ENCODE results near the gene RAD51B.
A peak's percentile ranks its signal among the peaks of the same experiment; 100 is the strongest.
"Not testable (repeated sequence)": the region's sequence is repeated elsewhere in the genome, so short reads cannot be mapped to it uniquely, and the experiment has no call there.

RAD51B gene

GRCh38 chr14:68181519-68182326, 362.1 kb downstream of the RAD51B start:
- no peak overlapping the region for H3K9ac ChIP-seq (ENCODE audit: low read length)
- H3K27ac ChIP-seq (ENCODE audit: low read length) = no peak overlapping the region
- H3K9me2 ChIP-seq (replicated peaks; ENCODE audit: insufficient read depth, low read length) = no peaks in the 10 kb centered on the region
- H3K9me3 ChIP-seq (replicated peaks; ENCODE audit: insufficient read depth, low read length) = no peaks in the 10 kb centered on the region
- H3K27me3 ChIP-seq (replicated peaks; ENCODE audit: insufficient read depth, low read length) = no peaks in the 10 kb centered on the region
- H3K4me1 ChIP-seq (ENCODE audit: low read length) = no peaks in the 10 kb centered on the region
- H3K79me2 ChIP-seq (ENCODE audit: low read length) = no peaks in the 10 kb centered on the region
- H3K4me2 ChIP-seq (ENCODE audit: low read depth, low read length) = no peak overlapping the region
- no peaks in the 10 kb centered on the region for H4K20me1 ChIP-seq (ENCODE audit: insufficient read depth, low read length)
- TF ChIP-seq CTCF (IDR thresholded peaks at IDR 0.05; ENCODE audit: low read length) (no peak), EZH2 (optimal IDR thresholded peaks at IDR 0.05; ENCODE audit: low read depth, low read length) (no peak), EZH2phosphoT487 (IDR thresholded peaks at IDR 0.05; ENCODE audit: low read length) (no peak)
- H2AFZ ChIP-seq (ENCODE audit: low read length) = no peak overlapping the region
- H3K36me3 ChIP-seq (replicated peaks; ENCODE audit: insufficient read depth, low read length) = no peaks in the 10 kb centered on the region
- DNase-seq = no peak
- no peaks in the 10 kb centered on the region for H3F3A ChIP-seq (ENCODE audit: insufficient read depth, low read length)
- H3K4me3 ChIP-seq (ENCODE audit: low read length) = no peak overlapping the region

- H3K4me3 ChIP-seq (ENCODE audit: low read length) = no peak overlapping the region
- H3K4me1 ChIP-seq (ENCODE audit: low read length) = no peaks in the 10 kb centered on the region
- TF ChIP-seq CTCF (IDR thresholded peaks at IDR 0.05; ENCODE audit: low read length) (no peak), EZH2phosphoT487 (IDR thresholded peaks at IDR 0.05; ENCODE audit: low read length) (no peak), EZH2 (optimal IDR thresholded peaks at IDR 0.05; ENCODE audit: low read depth, low read length) (no peak)
- no peaks in the 10 kb centered on the region for H3F3A ChIP-seq (ENCODE audit: insufficient read depth, low read length)
- no peaks in the 10 kb centered on the region for H3K79me2 ChIP-seq (ENCODE audit: low read length)
- no peak overlapping the region for H3K27ac ChIP-seq (ENCODE audit: low read length)
- DNase-seq = peak; percentile 25
- H3K9ac ChIP-seq (ENCODE audit: low read length) = no peak overlapping the region
- no peaks in the 10 kb centered on the region for H3K27me3 ChIP-seq (replicated peaks; ENCODE audit: insufficient read depth, low read length)
- H3K4me2 ChIP-seq (ENCODE audit: low read depth, low read length) = no peak overlapping the region
- no peaks in the 10 kb centered on the region for H3K36me3 ChIP-seq (replicated peaks; ENCODE audit: insufficient read depth, low read length)
- no peaks in the 10 kb centered on the region for H3K9me2 ChIP-seq (replicated peaks; ENCODE audit: insufficient read depth, low read length)
- H2AFZ ChIP-seq (ENCODE audit: low read length) = no peak overlapping the region
- H3K9me3 ChIP-seq (replicated peaks; ENCODE audit: insufficient read depth, low read length) = no peaks in the 10 kb centered on the region
- no peaks in the 10 kb centered on the region for H4K20me1 ChIP-seq (ENCODE audit: insufficient read depth, low read length)
Observed at GRCh38 chr14:68182492-68182891, 362.9 kb downstream of the RAD51B start.

GRCh38 chr14:68186500-68187276, 367.1 kb downstream of the RAD51B start:
- not testable (repeated sequence) for H3K9me3 ChIP-seq (replicated peaks; ENCODE audit: insufficient read depth, low read length); H3K9ac ChIP-seq (ENCODE audit: low read length); H3K4me1 ChIP-seq (ENCODE audit: low read length); H3K27me3 ChIP-seq (replicated peaks; ENCODE audit: insufficient read depth, low read length); H3F3A ChIP-seq (ENCODE audit: insufficient read depth, low read length); H4K20me1 ChIP-seq (ENCODE audit: insufficient read depth, low read length); H3K36me3 ChIP-seq (replicated peaks; ENCODE audit: insufficient read depth, low read length); H3K4me3 ChIP-seq (ENCODE audit: low read length); H3K4me2 ChIP-seq (ENCODE audit: low read depth, low read length); H3K79me2 ChIP-seq (ENCODE audit: low read length); H3K27ac ChIP-seq (ENCODE audit: low read length); H3K9me2 ChIP-seq (replicated peaks; ENCODE audit: insufficient read depth, low read length); H2AFZ ChIP-seq (ENCODE audit: low read length); DNase-seq

- no peaks in the 10 kb centered on the region for H3K36me3 ChIP-seq (replicated peaks; ENCODE audit: insufficient read depth, low read length)
- no peak overlapping the region for H2AFZ ChIP-seq (ENCODE audit: low read length)
- H3K9me2 ChIP-seq (replicated peaks; ENCODE audit: insufficient read depth, low read length) = no peaks in the 10 kb centered on the region
- no peak overlapping the region for H3K4me2 ChIP-seq (ENCODE audit: low read depth, low read length)
- no peaks in the 10 kb centered on the region for H3K9me3 ChIP-seq (replicated peaks; ENCODE audit: insufficient read depth, low read length)
- no peaks in the 10 kb centered on the region for H3K4me1 ChIP-seq (ENCODE audit: low read length)
- H3K9ac ChIP-seq (ENCODE audit: low read length) = no peak overlapping the region
- H4K20me1 ChIP-seq (ENCODE audit: insufficient read depth, low read length) = no peaks in the 10 kb centered on the region
- H3K79me2 ChIP-seq (ENCODE audit: low read length) = no peaks in the 10 kb centered on the region
- H3K27ac ChIP-seq (ENCODE audit: low read length) = no peak overlapping the region
- no peak for DNase-seq
- no peak for TF ChIP-seq EZH2 (optimal IDR thresholded peaks at IDR 0.05; ENCODE audit: low read depth, low read length)
- TF ChIP-seq EZH2phosphoT487 (IDR thresholded peaks at IDR 0.05; ENCODE audit: low read length) = no peak
- no peak for TF ChIP-seq CTCF (IDR thresholded peaks at IDR 0.05; ENCODE audit: low read length)
- no peaks in the 10 kb centered on the region for H3F3A ChIP-seq (ENCODE audit: insufficient read depth, low read length)
- H3K4me3 ChIP-seq (ENCODE audit: low read length) = no peak overlapping the region
- no peaks in the 10 kb centered on the region for H3K27me3 ChIP-seq (replicated peaks; ENCODE audit: insufficient read depth, low read length)
Observed at GRCh38 chr14:68188174-68188573, 368.6 kb downstream of the RAD51B start.
